HepG2 (cell line): Measurements from ENCODE around the gene CLIC1.

Source experiments
- ATF2 ChIP-seq: sonication (generic); formaldehyde crosslinking; IDR thresholded peaks from 2 replicates; pipeline ENCODE4 v1.4.0; 2020; ENCODE audit warnings: missing genetic modification reagents
- CBX1 ChIP-seq: IDR thresholded peaks from one replicate; pipeline ENCODE4 v1.6.1; 2016; ENCODE audit warnings: antibody characterized with exemption, low read depth
- CEBPB ChIP-seq: IDR thresholded peaks from 2 replicates; pipeline ENCODE4 v1.6.1; 2011; ENCODE audit warnings: low read depth, low read length, improper control_type of control experiment, borderline replicate concordance
- MTA1 ChIP-seq: sonication (generic); formaldehyde crosslinking; IDR thresholded peaks from 2 replicates; pipeline ENCODE4 v1.4.0; 2020; ENCODE audit warnings: missing genetic modification reagents, mild to moderate bottlenecking, borderline replicate concordance
- POLR2A ChIP-seq, 2 experiments: IDR thresholded peaks; 2 replicates each; pipeline ENCODE4 v1.6.1; 2011; ENCODE audit warnings: low read depth in 2 of 2, low read length in 2 of 2, mild to moderate bottlenecking in 1 of 2, moderate library complexity in 1 of 2; ENCODE audit not compliant: insufficient read depth in 1 of 2
- RFX5 ChIP-seq: IDR thresholded peaks from 2 replicates; pipeline ENCODE4 v1.6.1; 2011; ENCODE audit warnings: low read depth, low read length, improper control_type of control experiment
- ZMYM2 ChIP-seq: sonication (generic); formaldehyde crosslinking; IDR thresholded peaks from 2 replicates; pipeline ENCODE4 v1.8.0; 2022; ENCODE audit warnings: mild to moderate bottlenecking, missing genetic modification reagents

- TF ChIP-seq ZMYM2 (CRISPR knock-in tag) (no peak), MTA1 (CRISPR knock-in tag) (no peak), ATF2 (no peak), RFX5 (no peak), CEBPB (no peak), CBX1 (no peak), POLR2A (IDR thresholded peaks at IDR 0.05; ENCODE audit: insufficient read depth in 1 of 2, low read depth in 2 of 2, low read length in 2 of 2) (no peak)
Observed at GRCh38 chr6:31712296-31712695, 24.0 kb downstream of the CLIC1 start.
